Stimulated activated CD4-positive, alpha-beta T cell treated with anti-CD3 and anti-CD28 coated beads, Interleukin-1b, Interleukin-23, amount 100 ng/mL, for 48 hours (primary cell): ENCODE data around the gene IFNG-AS1.

Experiments used
- DNase-seq: peaks from one replicate; pipeline ENCODE4 v3.0.0-alpha.2; 2020

IFNG-AS1 gene

DNA sequence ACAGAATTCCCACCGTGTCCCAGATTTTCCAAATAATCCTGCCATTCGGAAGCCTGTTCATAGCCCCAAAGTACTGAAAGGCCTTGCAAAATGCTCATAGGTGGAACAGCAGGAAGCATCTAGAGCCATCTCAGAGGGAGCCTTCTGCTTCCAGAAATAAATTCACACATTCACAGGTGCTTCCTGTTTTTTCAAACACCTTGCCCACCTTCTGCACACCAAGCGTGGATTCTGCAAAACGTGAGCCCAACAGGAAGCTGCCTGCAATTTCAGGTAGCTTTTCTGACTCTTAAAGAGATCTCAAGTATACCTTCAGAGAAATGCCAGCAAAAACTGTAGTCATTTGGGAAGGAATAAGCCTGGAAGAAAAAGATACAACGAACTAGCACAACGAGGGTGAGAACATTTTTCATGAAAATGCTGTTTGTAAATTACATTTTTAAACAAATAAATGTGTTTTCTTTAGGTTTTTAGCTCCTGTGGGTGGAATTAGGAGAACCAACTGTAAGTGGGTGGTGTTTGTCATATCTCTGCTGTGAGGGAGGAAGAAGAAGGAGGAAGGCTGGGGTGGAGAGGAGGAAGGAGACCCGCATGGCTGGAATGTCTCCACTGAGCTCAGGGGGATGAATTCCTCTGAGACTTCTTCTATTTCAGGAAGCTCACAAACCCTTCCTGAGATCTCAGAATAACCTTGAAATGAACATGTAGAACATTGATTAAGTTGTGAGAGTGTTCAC is at the start of gene IFNG-AS1:
Gene IFNG-AS1 (plus strand): TSS at position 264 of the 737 bp plus-strand sequence.
- DNase-seq, result no peak

DNA sequence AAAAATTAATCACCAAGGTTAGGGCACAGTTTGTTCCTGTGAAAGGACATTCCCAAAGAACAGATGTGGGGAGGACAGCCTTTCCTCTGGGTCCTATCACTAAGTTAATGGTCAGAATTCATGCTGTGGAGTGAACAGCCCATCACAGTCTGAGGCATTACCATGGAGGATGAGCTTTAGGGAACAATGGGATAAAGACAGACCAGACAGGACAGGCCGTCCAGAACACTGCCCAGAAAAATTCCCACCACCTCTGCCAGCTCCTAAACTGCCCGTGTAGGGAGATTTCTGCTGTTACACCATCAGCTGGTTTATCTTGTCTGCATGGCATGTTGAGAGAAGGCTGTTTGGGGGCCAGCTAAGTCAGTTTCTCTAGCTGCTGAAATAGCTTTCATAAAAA is 49.6 kb upstream of the IFNG-AS1 start:
- DNase-seq, result no peak

DNA sequence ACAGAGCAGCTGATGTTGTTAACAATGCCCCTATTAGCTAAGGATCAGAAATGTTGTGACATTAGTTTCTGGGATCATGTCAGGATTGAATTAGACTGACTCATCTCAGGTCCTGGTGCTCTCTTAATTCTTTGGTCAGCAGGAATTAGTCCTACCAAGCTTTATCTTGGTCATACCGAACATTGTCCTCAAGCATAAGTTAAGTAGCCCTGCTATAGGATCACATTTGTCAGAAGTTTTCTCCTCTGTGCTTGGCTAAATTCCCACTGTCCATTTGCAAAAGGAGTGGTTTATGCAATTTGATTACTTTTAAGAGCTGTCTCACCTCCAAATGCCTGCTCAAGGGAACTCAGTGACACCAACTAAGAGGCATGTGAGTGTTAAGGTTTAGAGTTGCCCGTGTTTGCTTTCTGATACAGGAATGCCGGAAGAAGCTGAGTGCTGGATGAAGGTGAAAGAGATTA is 48.4 kb upstream of the IFNG-AS1 start:
- no peak for DNase-seq

DNA sequence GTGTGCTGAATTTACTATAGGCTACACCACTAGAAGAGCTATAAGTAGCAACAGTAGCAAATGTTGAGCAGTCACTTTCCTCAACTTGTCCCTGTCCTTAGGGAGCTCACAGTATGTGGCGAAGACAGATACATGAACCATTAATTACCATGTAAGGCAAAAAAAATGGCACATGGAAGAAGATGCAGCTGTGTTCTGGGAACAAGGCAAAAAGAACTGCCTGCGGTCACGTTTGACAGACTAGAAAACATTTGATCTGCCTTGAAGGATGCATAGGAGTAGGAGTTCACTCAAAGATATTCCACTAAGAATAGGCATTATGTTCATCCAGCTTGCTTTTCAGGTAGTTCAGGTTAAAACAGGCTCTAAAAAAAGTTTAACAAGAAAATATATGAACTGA is 46.5 kb upstream of the IFNG-AS1 start:
- DNase-seq, result no peak

DNA sequence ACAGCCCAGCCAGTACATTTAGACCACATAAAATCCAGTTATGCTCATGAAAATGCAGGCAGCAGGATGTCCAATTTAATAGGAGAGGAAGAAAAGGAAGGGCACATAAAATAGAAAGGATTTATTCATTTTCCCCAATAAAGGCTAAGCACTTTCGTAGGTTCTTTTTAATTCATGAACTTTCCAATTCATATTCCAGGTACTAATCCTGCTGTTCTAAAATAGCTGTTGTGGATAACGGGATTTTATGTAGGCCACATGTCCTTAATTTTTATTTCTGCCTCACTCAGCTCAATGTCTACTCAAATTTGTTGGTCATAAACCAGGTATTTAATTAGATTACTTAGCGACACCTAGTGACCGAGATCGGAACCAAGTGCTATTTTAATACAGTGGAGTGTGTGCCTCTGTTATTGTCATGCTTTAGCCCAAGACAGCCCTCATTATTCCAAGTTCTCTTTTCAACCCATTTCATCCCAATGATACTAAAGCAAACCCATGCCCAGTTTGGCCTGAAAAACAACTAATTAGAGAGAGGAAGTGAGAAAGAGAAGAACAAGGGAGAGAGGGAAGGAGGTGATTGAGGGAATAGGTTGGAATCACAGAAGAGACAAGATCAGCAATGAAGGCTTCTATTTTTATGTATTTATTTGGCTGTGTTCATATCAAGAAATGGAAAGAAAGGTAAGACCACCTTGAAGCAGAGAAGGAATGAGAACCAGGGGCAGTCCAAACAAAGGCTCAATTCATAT is 45.9 kb upstream of the IFNG-AS1 start:
- peak; percentile 31 for DNase-seq

DNA sequence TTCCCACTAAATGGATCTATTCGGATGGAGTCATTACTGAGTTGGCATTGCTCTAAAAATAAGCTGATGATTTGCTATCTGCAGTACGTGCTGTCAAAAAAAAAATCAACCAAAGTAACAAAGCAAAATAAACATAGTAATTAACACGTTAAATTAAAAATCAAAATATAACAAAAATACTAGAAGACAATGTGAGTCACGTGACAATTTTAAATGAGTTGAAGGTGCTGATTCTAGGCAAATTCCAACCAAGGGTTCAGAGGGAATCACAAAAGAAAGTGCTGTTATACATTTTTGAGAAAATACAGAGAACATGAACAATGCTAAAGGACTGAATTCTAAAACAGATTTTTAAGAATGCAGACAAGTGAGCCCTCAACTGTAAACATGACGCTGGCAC is 45.2 kb upstream of the IFNG-AS1 start:
- no peak for DNase-seq

DNA sequence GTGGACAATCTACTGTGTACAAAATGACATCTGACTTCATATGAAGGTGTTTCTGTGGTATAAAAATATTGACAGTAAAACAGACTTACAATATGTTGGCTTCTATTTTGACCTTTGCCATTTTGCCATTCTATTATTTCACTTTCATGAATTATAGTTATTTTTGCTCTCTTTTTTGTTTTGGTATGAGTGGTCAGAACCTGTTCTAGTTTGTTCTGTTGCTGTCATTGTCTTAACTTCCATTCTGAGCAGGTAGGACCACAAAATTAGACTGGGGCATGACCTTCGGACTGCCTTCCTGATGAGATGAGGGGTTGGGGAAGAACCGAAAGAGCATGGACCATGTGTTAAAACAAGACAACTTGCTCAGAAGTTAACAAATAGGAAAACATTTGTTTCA is 36.5 kb upstream of the IFNG-AS1 start:
- no peak for DNase-seq

DNA sequence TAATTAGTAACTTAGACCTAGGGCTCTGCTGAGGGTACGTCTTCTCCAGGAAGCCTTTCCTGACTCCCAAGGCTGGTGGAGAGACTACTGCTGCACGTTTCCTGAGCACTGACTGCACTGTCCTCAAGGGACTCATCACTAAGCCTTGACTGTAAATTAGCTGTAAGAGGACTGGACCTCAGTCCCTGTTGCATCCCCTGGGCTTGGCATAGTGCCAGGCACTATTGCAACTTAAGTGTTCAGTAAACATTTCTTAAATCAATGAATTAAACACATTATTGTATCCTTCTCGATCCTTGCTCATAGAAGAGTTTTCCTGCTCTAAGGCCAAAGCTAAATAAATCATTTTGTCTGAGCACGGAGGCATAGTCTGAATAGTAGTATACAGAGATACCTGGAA is 31.9 kb upstream of the IFNG-AS1 start:
- no peak for DNase-seq

DNA sequence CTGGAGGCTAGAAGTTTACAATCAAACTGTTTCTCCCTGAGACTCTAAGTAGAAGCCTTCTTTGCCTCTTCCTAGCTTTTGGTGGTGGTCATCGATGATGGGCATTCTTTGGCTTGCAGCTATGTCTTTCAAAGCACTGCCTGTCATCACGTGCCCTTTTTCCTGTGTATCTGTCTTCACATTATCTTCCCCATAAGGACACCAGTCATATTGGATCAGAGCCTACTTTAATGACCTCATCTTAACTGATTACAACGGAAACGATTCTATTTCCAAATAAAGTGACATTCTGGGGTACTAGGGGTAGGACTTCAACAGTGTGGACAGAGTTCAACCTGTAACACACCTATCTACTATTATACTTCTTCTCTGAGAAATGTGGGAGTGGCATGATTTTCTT is 31.1 kb upstream of the IFNG-AS1 start:
- DNase-seq, result no peak

DNA sequence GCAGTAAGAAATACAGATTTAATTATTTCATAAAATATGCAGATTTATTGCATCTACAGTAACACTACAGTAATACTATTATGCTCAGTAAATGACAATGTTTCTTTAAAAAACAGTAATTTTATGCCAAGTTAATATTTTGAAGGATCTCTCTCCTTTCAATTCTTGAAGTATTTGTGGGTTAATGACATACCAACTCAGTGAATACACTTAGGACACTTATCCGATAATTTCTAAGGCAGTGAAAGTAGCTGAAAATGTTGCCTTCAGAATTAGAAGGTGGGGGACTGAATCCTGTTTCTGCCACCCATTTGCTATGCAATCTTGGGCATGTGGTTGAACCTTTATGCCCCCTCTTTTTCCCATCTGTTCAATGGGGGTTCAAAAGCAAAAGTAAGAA is 24.8 kb upstream of the IFNG-AS1 start:
- DNase-seq, result no peak

DNA sequence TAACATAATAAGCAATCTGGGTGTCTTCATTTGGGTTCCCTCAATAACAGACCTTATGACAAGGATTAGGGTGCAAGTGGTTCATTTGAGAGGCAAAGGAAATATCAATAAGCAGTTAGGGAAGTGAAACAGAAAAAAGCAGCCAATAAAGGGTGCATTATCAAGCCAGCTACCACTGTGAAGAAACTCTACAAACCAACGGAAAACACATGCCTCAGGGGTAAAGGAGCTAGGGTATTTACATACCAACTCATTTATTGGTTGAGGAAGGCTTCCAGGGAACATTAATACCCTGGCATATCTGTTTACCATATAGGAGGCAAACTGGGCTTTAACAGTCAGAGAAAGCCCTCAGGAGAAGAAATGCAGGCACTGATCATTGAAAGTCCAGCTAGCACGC is 22.7 kb upstream of the IFNG-AS1 start:
- DNase-seq, result no peak

DNA sequence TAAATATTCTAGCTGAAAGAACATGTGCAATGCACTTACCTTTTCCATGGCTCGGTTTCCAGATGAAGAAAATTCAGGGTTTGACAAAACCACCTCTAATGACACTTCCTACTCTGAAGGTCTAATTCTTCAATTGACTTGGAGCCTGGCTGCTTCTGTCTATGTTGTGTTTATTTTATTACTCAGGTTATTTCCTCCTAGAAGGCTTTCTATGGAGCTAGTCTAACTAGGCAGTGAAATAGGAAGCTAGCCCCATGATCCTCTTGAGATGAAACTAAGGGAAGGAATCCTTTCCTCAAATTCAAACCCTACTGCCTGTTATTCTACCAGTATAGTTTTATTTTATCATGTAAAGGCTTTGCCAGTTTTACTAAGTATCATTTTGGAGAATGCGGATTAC is 20.9 kb upstream of the IFNG-AS1 start:
- no peak for DNase-seq

DNA sequence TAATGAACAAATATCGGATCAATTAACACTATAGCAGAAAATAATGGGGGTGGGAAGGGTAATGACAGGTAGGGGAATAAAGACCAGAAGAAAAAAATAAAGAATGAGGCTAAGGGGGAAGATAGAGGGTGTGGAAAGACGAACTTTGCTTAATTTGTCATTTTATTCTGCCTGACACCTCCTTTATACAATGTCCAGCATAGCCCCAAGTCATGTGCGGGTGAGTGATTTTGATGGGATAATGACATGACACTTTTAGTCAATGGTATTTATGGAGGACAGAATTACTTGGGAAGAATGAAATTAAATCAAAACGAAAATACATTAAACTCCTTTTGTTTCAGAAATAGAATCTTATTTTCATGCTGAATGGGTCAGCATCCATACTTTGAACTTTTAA is 20.5 kb upstream of the IFNG-AS1 start:
- no peak for DNase-seq

DNA sequence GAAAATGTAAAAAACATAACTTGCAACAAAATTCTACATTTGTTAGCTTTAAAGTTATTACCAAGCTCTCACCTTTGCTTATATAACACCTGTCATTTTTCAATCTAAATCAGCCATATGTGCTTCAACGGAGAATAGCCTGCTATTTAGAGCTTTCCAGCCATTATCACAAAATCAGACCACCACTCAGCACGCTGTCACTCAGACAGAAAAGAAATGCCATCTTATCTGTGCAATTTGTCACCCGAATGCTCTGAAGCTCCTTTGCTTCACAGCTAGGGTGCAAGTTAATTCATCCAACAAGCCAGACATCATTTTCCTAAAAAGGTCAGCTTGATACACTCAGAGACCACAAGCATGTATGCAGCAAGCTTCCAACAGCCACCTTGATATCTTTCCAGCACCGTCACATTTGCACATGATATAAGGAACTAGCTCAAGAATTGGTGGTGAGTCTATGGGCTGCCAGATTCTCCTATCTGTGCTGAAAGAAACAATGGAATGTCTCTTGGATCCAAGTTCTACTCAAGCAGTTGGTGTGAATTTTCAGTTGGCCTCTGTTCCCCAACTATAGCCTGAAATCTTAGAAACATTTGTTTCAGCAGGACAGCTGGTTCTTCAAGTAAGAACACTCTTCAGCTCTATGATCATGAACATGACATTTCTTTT is 20.0 kb upstream of the IFNG-AS1 start:
- DNase-seq, result no peak

DNA sequence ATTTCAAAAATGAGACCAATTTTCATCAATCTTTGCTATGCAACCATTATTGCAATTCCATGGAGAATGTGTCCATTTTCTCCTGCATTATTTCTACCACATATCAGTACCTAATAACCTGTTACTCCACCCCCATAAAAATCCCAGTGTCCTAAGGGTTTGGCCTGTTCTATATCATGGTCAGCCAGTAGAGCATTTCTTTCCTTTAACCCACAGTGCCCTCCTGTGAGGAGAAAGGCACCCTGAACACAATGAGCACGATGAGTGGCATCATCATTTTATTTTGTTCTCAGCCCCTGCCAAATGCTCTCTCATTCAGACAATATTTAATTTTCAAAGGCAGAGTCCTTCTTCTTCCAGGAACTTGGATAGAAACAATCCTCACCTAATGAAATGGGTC is 11.6 kb upstream of the IFNG-AS1 start:
- DNase-seq, result no peak

DNA sequence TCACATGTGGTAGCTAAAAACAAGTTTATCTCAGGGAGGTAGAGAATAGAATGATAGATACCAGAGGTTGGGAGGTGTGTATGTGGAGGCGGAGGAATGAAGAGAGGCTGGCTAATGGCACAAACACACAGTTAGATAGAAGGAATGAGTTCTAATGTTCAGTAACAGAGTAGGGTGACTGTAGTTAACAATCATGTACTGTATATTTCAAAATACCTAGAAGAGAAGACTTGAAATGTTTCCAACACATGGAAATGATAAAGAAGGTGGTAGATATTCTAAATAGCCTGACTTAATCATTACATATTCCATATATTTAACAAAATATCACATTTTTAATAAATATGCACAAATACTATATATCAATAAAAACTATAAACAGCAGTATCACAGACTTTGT is 8.9 kb upstream of the IFNG-AS1 start:
- DNase-seq, result no peak

DNA sequence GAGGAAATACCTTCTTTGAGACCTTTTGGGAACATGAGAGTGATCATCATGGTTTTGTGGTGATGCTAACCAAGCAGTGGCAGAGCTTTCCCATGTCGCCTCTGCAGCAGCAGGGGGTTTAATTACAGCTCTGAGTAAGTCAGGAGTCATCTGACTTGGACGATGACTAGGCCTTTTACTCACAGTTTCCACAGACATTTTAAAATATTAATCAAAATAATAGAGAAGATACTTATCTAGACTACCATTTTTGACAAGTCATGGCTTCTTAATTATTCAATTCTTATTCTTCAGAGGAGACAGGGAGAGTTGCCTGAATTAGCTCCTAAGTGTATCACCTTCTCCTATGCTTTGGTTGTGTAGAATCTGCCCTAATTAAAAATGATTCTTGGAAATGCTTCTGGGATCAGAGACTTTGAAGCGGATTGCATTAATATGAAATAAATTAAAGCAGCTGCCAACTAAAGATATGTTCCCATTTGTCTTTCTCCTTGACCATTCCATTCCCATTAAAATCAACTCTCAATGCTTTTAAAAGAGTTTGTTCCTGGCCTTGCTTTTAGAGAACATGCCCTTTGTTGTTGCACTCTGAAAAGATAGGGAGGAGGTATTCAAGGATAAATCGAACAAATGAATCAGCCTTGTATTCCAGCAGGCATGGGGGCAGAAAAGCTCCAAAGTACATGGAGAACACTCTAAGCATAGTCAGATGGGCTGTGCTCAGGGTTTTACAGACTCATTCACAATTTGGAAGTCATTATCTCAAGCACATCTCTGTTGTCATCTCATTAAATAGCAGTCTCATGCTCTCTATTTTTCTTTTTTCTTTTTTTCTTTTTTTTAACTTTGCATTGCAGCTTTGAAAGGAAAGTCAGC is 7.7 kb upstream of the IFNG-AS1 start:
- DNase-seq, result no peak

DNA sequence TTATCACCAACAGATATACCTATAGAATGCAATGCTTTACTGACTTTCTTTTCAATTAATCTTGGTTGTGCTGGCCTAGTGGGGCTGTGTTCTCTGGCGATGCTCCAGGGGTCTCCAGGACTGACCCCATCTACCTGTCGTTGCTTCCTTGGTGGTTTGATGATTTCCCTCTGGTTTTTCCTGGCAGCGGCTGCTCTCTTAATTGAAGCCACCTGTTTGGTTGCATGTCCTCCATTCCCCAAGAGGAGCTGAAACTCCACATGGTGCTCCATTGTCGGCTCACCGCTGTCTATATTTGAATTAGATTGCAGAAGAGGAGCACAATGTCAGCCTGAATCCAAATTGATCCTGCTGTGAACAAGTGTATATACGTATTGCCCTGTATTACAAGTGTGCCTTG is 7.1 kb upstream of the IFNG-AS1 start:
- no peak for DNase-seq

DNA sequence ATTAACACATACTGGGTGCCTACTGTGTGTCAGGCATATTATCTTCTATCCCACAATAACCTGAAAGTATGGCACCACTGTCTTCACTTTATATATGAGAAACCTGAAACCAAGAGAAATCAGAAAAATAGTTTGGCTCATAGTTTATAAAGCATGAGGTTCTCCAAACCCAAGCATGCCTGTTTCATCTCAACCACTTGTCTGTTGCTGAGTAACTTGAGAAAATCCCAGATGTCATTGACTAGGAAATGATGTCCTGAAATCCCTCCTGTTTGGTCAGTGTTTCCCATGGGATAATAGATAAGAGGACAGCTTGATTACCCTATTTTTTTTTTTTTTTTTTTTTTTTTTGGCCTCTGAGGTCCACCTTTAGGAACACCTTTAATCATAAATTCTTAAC is 2.6 kb upstream of the IFNG-AS1 start:
- no peak for DNase-seq

DNA sequence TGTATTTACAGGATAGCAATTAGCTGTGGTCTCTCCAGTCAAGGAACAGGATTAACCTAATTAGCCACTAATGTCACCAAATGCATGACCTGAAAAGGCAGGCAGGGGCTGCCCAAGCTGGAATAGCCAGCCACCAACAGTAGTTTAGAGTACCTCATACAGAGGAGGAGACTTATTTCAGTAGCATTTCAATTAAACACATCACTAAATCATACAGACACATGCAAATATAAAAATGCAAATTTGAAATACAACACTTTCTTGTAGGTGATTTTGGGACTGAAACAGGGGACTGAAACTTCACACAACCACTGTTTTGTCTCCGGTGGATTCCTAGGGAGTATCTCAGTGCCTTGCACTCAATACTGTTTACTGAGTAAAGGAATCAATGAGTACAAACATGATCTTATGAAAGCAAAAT is 636 bp upstream of the IFNG-AS1 start:
- no peak for DNase-seq

DNA sequence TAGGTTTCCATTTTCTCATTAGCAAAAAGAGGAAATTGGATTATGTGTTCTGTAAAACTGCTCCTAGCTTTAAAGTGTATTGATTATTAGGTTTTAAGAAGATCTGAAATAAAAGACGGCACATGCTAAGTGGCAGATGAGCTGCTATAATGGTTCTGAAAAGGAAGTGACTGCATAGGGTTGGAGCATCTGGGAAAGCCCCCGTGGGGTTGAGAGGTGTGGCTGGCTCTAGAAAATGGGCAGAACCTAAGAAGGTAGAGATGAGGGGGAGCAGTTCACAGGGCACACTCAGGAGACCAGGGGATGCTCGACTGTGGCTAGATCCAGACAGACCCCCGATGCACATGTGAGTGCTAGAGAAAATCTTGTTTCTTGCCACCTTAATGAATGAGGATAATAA is 1.9 kb downstream of the IFNG-AS1 start:
- DNase-seq, result peak; percentile 22

DNA sequence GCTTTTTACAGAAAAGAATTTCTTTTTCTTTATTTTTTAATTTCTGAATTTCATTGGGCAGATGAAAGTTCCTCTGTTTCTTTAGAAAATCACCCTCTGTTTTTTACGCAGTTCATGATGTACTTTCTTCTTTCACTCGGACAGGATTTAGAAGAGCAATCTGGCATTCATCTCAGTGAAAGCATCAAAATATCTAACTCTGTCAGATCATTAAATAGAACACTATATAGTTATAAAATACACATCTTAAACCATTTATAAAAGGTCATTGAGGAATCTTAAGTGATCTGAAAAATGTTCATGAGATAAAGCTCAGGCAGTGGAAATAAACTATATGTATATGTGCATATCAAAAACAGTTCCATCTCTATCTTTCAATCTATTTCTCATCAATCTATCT is 3.9 kb downstream of the IFNG-AS1 start:
- DNase-seq, result no peak

DNA sequence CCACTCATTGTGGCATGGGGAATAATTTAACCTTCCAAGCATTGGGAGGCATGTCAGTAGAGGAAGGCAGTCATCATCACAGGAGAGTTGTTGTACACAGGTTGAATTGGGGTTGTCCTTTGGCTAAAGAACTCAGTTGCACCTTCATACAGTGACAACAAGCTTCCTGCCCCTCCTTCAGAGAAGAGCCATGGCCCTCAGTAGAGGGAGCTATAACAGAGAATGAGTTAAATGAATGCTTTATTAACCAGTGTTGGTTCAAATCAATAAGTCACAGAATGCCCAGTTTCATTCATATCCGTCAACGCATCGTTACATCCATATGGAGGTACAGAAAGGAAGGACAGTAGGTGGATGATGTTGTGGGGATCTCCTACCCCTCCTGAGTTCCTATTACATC is 4.8 kb downstream of the IFNG-AS1 start:
- no peak for DNase-seq
